ENCODE results near the gene CACNB2.

CACNB2 gene

GRCh38 chr10:18117276-18117675 lies 22.9 kb upstream of the CACNB2 start:
- TF ChIP-seq POLR2AphosphoS5 (IDR thresholded peaks at IDR 0.05; ENCODE audit: low read depth, low read length): no peak
- TF ChIP-seq POLR2A (IDR thresholded peaks at IDR 0.05; ENCODE audit: low read depth, low read length): no peak
- TF ChIP-seq TAF1 (IDR thresholded peaks at IDR 0.05; ENCODE audit: borderline replicate concordance, low read depth, low read length): no peak
- no peak for FAIRE-seq
- DNase-seq (ENCODE audit: insufficient read length): no peak

GRCh38 chr10:18122753-18123152 lies 17.5 kb upstream of the CACNB2 start:
- no peak for FAIRE-seq
- TF ChIP-seq TAF1 (IDR thresholded peaks at IDR 0.05; ENCODE audit: borderline replicate concordance, low read depth, low read length) (no peak), POLR2A (IDR thresholded peaks at IDR 0.05; ENCODE audit: low read depth, low read length) (no peak), POLR2AphosphoS5 (IDR thresholded peaks at IDR 0.05; ENCODE audit: low read depth, low read length) (no peak)

GRCh38 chr10:18133046-18133445 lies 7.2 kb upstream of the CACNB2 start:
- TF ChIP-seq POLR2AphosphoS5 (IDR thresholded peaks at IDR 0.05; ENCODE audit: low read depth, low read length) (no peak), TAF1 (IDR thresholded peaks at IDR 0.05; ENCODE audit: borderline replicate concordance, low read depth, low read length) (no peak), POLR2A (IDR thresholded peaks at IDR 0.05; ENCODE audit: low read depth, low read length) (no peak)
- no peak for FAIRE-seq
- no peak for DNase-seq (ENCODE audit: insufficient read length)

More at GRCh38 chr10:18122753-18123152, 17.5 kb upstream of the CACNB2 start:
- DNase-seq (ENCODE audit: insufficient read length): no peak

- DNase-seq (ENCODE audit: insufficient read length) (no peak), FAIRE-seq (no peak)
- TF ChIP-seq TAF1 (IDR thresholded peaks at IDR 0.05; ENCODE audit: borderline replicate concordance, low read depth, low read length) (no peak), POLR2A (IDR thresholded peaks at IDR 0.05; ENCODE audit: low read depth, low read length) (no peak), POLR2AphosphoS5 (IDR thresholded peaks at IDR 0.05; ENCODE audit: low read depth, low read length) (no peak)
Measured at GRCh38 chr10:18134509-18134908, 5.7 kb upstream of the CACNB2 start.

GRCh38 chr10:18134921-18135320 lies 5.3 kb upstream of the CACNB2 start:
- FAIRE-seq (no peak), DNase-seq (ENCODE audit: insufficient read length) (no peak)

GRCh38 chr10:18136073-18136791 lies 4.0 kb upstream of the CACNB2 start:
- TF ChIP-seq TAF1 (IDR thresholded peaks at IDR 0.05; ENCODE audit: borderline replicate concordance, low read depth, low read length) (no peak), POLR2A (IDR thresholded peaks at IDR 0.05; ENCODE audit: low read depth, low read length) (no peak), POLR2AphosphoS5 (IDR thresholded peaks at IDR 0.05; ENCODE audit: low read depth, low read length) (no peak)
- FAIRE-seq: no peak

More at GRCh38 chr10:18134921-18135320, 5.3 kb upstream of the CACNB2 start:
- TF ChIP-seq POLR2A (IDR thresholded peaks at IDR 0.05; ENCODE audit: low read depth, low read length) (no peak), POLR2AphosphoS5 (IDR thresholded peaks at IDR 0.05; ENCODE audit: low read depth, low read length) (no peak), TAF1 (IDR thresholded peaks at IDR 0.05; ENCODE audit: borderline replicate concordance, low read depth, low read length) (no peak)

GRCh38 chr10:18137111-18137510 lies 3.1 kb upstream of the CACNB2 start:
- DNase-seq (ENCODE audit: insufficient read length): no peak
- TF ChIP-seq TAF1 (IDR thresholded peaks at IDR 0.05; ENCODE audit: borderline replicate concordance, low read depth, low read length) (no peak), POLR2A (IDR thresholded peaks at IDR 0.05; ENCODE audit: low read depth, low read length) (no peak), POLR2AphosphoS5 (IDR thresholded peaks at IDR 0.05; ENCODE audit: low read depth, low read length) (no peak)
- no peak for FAIRE-seq

More at GRCh38 chr10:18136073-18136791, 4.0 kb upstream of the CACNB2 start:
- DNase-seq (ENCODE audit: insufficient read length): no peak

GRCh38 chr10:18140957-18141845 lies 977 bp downstream of the CACNB2 start:
- no peak for DNase-seq (ENCODE audit: insufficient read length)
- TF ChIP-seq POLR2AphosphoS5 (IDR thresholded peaks at IDR 0.05; ENCODE audit: low read depth, low read length): no peak
- TF ChIP-seq TAF1 (IDR thresholded peaks at IDR 0.05; ENCODE audit: borderline replicate concordance, low read depth, low read length): no peak
- TF ChIP-seq POLR2A (IDR thresholded peaks at IDR 0.05; ENCODE audit: low read depth, low read length): no peak
- no peak for FAIRE-seq

- DNase-seq (ENCODE audit: insufficient read length) (no peak), FAIRE-seq (no peak)
- TF ChIP-seq POLR2AphosphoS5 (IDR thresholded peaks at IDR 0.05; ENCODE audit: low read depth, low read length) (no peak), POLR2A (IDR thresholded peaks at IDR 0.05; ENCODE audit: low read depth, low read length) (no peak), TAF1 (IDR thresholded peaks at IDR 0.05; ENCODE audit: borderline replicate concordance, low read depth, low read length) (no peak)
Measured at GRCh38 chr10:18142151-18142550, 1.9 kb downstream of the CACNB2 start.

GRCh38 chr10:18144396-18144795 lies 4.2 kb downstream of the CACNB2 start:
- no peak for FAIRE-seq
- no peak for DNase-seq (ENCODE audit: insufficient read length)
- TF ChIP-seq POLR2A (IDR thresholded peaks at IDR 0.05; ENCODE audit: low read depth, low read length) (no peak), TAF1 (IDR thresholded peaks at IDR 0.05; ENCODE audit: borderline replicate concordance, low read depth, low read length) (no peak)

- no peak for FAIRE-seq
- no peak for DNase-seq (ENCODE audit: insufficient read length)
- no peak for TF ChIP-seq POLR2AphosphoS5 (IDR thresholded peaks at IDR 0.05; ENCODE audit: low read depth, low read length)
- no peak for TF ChIP-seq POLR2A (IDR thresholded peaks at IDR 0.05; ENCODE audit: low read depth, low read length)
- TF ChIP-seq TAF1 (IDR thresholded peaks at IDR 0.05; ENCODE audit: borderline replicate concordance, low read depth, low read length): no peak
Measured at GRCh38 chr10:18144928-18145327, 4.7 kb downstream of the CACNB2 start.
